ENCODE data around the gene RAB3GAP2.
"Not testable (repeated sequence)": the region's sequence is repeated elsewhere in the genome, so short reads cannot be mapped to it uniquely, and the experiment has no call there.

RAB3GAP2 gene

DNA sequence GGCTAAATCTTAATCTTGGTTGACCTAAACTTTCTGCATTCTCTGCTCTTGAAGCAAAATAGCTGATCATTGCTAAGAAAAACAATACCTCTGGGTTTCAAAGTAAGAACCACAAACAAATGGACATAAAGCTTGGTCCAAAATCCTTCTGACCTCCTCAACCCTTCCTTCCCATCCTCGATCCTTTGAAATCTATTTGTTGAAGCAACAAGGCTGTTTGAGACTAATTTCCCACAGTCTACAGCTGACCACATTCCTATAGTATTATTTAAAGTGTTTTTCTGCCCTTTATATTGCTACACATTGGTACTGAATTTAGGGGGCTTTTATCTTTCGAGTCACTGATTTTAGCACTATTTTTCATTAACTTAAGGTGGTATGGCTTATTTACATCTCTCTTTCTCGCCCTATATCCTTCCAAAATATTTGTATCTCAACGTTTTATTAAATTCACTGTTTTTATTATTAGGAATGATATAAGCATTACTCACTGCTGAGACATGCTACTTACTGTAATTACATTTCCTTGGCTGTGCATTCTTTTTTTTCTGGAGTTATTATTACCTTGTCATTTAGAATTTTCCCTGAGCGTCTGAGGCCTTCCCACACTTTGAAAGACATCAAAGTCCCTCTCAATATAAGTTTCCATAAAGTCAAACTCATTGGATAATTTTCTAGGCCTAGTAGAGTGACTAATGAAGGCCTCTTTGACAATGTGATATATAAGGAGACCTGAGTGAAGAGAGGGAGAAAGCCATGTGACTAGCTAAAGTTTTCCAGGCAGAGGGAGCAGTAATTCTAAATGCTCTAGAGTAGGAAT lies 73.9 kb downstream of the RAB3GAP2 start:
- DNase-seq (ENCODE audit: low read depth), result no peak

GRCh38 chr1:220195701-220196100 lies 76.6 kb downstream of the RAB3GAP2 start:
- DNase-seq (ENCODE audit: low read depth), result no peak

DNA sequence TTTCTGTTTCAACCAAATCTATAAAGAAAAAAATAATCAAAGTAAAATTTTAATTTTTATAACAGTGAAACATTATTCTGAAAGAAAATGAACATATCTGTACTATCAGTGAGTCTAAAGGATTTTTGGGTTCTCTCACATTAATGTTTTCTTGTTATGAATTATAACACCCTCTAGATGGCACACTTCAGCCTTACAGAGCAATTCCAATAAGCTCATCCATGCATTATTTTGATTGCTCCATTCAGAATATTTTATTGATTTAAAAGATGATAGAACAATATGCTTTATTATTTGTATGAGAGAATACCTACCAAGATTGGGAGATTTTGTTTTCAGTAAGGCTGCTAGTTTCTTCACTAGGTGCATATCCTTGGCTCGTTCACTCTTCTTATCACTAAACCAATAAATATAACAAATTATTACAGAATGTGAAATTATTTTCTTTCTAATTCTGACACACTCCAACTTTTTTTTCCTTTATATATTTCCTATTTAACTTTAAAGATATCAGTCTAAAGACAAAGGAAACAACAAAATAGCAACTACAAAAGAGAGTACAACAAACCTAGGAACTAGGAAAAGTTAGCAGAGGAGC lies 82.4 kb downstream of the RAB3GAP2 start:
- peak; percentile 5 for DNase-seq (ENCODE audit: low read depth)

- DNase-seq (ENCODE audit: low read depth), result no peak
Measured at GRCh38 chr1:220188538-220188937, 83.7 kb downstream of the RAB3GAP2 start.

DNA sequence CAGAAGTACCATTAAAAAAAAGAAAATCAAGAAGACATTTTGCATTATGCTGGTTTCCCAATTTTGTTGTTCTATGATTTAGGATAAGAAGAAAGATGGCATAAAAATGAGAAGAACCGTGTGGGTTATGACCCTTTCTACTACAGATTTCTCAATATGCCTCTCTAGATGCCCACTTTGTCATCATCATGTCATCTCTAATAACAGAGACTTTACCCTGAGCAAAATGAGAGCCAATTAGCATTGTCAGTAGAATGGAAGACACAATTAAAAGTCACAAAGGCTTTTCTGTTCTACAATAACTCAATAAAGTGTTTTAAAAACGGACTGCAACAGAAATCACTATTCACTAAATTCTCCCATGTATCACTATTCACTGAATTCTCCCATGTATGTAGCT lies 85.5 kb downstream of the RAB3GAP2 start:
- DNase-seq (ENCODE audit: low read depth), result no peak

DNA sequence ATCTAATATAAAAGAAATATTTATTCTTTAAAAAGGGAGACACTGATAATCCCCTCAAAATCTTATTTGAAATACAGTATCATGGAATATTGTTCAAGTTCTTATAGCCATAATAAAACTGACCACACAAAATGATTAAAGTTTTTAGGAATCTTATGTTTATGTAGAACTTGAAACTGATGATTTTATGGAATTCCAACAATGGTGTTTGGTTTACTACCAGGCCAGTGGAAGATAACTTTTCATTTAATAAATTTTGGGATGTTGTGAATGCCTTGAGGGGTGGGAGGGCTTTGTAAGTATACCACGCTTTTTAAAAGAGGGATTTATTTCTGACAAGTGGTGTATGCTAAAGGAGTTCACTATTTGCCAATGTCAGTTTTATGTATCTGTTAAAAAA lies 87.7 kb downstream of the RAB3GAP2 start:
- no peak for DNase-seq (ENCODE audit: low read depth)

GRCh38 chr1:220182656-220183055 lies 89.6 kb downstream of the RAB3GAP2 start:
- DNase-seq (ENCODE audit: low read depth), result no peak

DNA sequence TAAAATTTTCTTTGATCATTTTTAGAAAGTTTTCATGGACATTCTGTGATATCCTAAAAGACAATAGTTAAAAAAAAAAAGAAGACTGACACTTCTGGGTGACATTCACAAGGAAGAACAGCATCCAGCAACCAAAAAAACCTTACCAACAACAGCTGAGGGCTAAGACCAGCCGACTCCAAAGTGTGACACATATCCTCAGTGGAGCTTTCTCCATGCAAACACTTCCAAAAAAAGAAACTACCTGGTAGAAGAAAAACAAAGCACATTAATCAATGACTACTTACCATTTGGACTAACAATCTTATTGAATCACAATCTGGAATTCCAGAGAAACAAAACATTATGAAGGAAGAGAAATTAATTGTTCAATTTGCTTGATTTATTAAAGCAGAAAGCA lies 90.1 kb downstream of the RAB3GAP2 start:
- DNase-seq (ENCODE audit: low read depth), result no peak

DNA sequence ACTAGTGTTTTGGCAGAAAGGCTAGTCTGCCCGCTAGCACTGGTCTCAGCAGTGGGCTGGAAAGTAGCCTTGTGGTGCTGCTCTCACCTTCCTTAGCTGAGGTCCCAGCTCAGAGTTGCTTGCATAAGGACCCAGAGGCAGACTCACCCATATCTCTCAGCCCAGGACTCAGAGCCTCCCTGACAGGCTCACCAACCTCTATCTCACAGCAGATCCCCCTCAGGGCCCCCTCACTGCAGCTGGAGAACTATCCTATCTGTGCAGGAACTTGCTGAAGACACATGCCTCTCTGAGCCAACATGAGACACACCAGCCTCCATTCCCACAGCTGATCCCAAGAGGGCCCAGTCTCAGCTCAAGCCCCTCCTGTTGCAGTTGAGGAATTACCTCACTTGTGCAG lies 95.7 kb downstream of the RAB3GAP2 start:
- no peak for DNase-seq (ENCODE audit: low read depth)

GRCh38 chr1:220170836-220171526 lies 101.3 kb downstream of the RAB3GAP2 start:
- DNase-seq (ENCODE audit: low read depth), result no peak

DNA sequence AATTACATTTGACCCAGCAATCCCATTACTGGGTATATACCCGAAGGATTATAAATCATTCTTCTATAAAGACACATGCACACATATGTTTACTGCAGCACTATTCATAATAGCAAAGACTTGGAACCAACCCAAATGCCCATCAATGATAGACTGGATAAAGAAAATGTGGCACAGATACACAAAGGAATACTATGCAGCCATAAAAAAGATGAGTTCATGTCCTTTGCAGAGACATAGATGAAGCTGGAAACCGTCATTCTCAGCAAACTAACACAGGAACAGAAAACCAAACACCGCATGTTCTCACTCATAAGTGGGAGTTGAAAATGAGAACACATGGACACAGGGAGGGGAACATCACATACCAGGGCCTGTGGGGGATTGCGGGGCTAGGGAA lies 102.4 kb downstream of the RAB3GAP2 start:
- not testable (repeated sequence) for DNase-seq (ENCODE audit: low read depth)

DNA sequence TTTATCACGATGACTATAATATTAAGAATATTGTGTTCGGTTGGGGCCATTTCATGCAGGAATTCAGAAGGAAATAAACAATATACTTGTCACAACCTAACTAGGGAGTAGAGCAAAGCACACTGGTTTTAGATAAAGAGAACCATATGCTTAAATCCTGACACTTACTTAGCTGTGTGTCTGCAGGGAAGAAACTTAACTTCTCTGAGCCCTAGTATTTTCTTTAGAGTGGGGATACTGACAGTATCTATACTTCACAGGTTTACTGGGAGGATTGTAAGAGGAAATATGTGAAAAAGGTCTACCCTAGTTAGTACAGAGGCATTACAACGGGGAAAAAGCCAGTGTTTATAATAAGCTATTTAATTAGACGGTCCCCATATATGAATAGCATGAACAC lies 105.4 kb downstream of the RAB3GAP2 start:
- DNase-seq (ENCODE audit: low read depth), result no peak

- no peak for DNase-seq (ENCODE audit: low read depth)
Measured at GRCh38 chr1:220164517-220164916, 107.7 kb downstream of the RAB3GAP2 start.

DNA sequence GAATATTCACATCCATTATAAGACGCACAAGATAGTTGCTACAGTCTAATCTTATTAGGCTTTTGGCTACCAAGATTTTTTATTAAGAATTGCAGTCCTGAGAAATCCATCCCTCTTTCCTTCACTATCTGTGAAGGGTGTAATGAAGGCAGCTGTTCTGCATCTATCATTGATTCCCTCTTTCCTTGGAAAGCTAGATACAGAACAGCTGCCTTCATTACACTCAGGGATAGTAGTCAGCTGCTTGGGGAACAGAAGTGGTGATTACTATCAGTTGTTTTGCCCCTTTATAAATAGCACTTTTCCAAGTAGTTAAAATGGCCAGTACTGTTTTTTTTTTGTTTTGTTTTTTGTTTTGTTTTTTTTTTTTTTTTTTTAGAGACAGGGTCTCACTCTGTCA lies 108.1 kb downstream of the RAB3GAP2 start:
- no peak for DNase-seq (ENCODE audit: low read depth)

DNA sequence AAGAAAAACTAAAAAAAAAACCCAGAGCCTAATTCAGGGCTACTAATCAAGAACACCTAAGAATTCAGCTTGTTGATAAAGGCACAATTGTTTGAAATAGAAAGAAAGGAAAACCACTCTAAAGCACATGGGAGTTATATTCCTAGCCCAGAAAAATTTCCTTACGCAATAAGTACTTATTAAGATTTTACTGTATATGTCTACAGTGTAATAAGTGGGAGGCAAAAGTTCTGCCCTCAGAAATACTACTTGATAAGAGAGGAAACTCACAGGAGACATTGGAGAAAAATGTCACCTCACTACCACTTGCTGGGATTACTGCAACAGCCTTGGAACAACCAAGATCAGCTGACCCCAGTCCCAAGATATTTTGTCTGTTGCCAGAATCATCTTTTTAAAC lies 112.2 kb downstream of the RAB3GAP2 start:
- no peak for DNase-seq (ENCODE audit: low read depth)

DNA sequence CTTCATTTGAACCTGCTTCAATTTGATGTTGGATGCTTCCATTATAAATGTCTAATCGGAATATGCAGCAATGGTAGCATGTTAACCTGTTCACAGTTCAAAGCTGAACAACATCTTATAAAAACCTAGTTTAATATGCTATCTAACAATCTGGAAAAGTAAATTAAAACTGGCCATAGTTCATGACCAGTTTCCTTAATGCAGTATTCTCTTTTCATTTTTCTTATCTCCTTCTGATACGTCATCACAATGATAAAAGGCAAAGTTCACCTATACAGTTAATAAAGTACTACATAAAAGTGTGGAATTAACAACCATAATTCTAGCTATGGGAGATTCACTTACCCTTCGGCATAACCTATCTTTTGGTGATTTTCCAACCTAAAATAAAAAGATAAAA lies 113.2 kb downstream of the RAB3GAP2 start:
- no peak for DNase-seq (ENCODE audit: low read depth)

DNA sequence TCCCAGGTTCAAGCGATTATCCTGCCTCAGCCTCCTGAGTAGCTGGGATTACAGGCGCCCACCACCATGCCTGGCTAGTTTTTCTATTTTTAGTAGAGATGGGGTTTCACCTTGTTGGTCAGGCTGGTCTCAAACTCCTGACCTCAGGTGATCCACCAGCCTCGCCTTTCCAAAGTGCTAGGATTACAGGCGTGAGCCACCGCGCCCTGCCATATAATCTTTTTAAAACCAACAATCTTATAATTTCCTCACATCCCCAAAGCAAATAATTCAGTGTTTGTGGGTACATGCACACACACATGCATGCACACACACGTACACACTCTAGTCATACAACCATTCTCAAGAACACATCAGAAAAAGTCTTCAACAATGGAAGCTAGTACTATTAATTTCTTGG lies 113.7 kb downstream of the RAB3GAP2 start:
- not testable (repeated sequence) for DNase-seq (ENCODE audit: low read depth)

DNA sequence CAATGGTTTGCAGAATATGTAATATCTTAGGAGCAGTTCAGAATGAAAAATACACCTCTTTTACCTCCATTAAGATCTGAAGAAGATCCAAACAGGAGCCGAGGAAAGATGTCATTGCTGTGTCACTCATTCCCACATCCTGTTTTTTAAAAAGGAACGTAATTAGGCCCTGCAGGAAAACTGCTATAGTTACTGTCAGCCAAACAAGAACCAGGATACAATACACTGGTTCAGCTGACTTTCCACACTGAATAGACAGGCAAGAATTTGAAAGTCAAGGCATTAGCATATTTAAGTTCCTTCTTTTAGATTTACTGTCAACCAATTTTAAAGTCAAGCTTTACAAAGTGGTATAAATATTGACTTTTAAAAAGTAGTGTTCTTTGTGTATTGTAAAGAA lies 114.5 kb downstream of the RAB3GAP2 start:
- DNase-seq (ENCODE audit: low read depth), result no peak

DNA sequence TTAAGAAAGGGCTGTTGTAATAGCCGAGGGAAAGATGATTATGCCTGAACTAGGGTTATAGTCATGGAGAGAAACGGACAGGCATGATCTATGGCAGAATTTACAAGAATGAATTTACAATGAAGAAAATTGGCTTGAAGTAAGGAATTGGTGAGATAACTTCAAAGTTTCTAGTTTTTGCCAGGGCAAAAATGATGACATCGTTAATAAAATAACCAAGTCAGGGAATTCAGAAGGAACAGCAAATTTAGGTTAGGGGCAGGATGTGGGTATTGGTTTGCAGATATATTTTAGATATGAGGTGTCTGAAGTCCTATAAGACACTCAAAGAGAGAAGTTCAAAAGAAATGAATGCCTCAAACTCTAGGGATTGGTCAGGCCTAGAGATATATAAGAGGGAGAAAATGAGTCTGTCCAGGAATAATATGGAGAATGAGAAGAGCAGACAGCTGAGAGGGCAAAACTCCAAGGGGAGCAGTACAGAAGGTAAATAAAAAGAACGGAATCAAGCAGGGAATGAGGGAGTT lies 115.6 kb downstream of the RAB3GAP2 start:
- no peak for DNase-seq (ENCODE audit: low read depth)

DNA sequence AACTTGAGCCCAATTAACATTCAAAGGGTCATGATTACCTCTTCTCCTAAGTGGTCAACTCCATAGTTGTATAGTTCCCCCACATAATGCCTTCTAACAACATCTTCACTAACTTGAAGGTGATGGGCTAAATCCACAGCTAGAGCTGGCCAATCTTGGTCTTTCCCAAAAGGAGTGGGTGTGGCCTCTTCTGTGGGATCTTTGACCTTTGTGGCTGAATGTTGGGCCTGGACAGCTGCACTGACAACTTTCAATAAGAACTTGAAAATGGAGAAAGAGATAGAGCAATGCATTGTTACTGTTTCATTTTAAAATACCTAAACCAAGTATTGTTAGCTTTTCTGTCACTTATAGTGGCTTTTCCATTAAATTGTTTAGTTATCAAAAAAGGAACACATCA lies 119.1 kb downstream of the RAB3GAP2 start:
- DNase-seq (ENCODE audit: low read depth), result no peak

DNA sequence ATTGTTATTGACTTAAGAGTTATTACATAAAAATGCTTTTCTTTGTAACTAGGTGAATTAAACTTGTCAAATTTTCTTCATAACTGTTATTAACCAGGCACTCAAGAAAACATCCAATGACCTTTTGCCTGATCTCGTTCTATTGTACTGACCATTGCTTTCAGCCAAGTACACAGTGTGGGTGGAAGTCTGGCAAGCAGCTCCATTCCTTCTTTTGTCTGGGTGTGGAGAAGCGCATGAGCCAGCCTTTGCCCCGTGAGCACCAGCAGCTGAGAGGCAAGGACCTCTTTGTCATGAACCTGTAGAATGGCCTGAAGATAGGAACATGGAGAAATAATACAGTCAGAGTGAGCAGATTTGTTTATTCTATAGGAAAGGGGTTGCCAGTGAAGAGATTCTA lies 120.8 kb downstream of the RAB3GAP2 start:
- DNase-seq (ENCODE audit: low read depth), result no peak

DNA sequence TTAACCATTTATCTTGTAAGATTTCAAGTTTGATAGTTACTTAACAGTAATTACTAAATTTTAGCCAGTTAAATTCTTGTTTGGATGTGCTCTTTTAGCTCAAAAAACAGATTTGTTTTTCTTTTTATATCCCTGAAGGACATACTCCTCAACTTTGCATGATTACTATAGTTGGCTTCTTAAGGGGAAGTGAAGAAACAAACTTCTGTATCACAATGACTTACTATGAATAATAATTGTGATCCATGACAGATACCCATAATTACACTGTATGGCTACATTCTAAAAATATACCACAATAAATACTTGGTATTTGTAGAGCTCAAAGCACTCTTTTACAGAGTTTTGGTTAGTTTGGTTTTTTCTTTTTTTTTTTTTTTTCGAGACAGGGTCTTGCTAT lies 122.5 kb downstream of the RAB3GAP2 start:
- no peak for DNase-seq (ENCODE audit: low read depth)

DNA sequence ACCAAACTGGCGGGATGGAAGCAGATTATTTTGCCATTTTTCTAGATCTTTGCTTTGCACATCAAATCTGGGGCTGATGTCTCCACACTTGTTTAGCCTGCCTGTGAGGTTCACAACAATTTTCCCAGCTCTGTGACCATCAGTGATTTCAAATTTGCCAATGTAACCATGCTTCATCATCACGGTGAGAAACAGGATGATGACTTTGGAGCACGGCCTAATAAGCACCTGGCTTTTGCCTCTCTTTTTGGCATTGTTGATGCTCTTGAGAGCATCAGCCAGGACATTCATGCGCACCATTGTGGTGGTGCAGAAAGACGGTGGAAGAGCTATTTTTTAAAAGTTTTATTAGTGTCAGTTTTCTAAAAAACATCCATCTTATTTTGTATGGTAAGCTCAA lies 128.2 kb downstream of the RAB3GAP2 start:
- DNase-seq (ENCODE audit: low read depth), result no peak

All from CMK (cell line).